ENCODE results near the gene PRICKLE2. TPM values are rescaled to one million over a fixed set of nuclear protein-coding genes. Genes with fewer than 3 reads are reported as not detected.

PRICKLE2 gene
- polyA plus RNA-seq, 2 of the 4 experiments (the other 2 are of a cell fraction) = 5.3 to 6.3 TPM

DNA sequence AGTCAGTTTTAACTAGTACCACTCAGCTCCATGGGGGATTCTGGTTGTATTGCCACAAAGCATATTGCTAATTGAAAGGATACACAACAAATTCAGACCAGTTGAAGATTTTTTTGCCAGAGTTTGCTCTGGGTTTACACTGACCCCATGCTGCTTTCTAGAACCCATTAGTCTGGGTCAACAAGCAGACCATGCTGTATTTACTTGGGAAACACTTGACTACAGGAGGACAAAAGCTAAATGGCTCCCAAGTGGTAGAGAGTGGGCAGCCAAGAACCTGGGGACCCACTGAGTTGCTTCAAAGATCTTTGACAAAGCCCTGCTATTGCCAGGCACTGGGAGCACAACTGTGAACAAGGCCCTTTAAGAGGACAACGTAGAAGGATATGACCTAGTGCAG lies 115.2 kb downstream of the PRICKLE2 start:
- H3K4me2 ChIP-seq = no peak overlapping the region; the same call in 2 of the 3 replicates
- TF ChIP-seq, protein P1, sequence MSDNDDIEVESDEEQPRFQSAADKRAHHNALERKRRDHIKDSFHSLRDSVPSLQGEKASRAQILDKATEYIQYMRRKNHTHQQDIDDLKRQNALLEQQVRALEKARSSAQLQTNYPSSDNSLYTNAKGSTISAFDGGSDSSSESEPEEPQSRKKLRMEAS (IDR thresholded peaks at IDR 0.05) = no peak
- no peak for TF ChIP-seq FOSL2 (IDR thresholded peaks at IDR 0.05)
- TF ChIP-seq FOSL2 (CRISPR knock-in tag; IDR thresholded peaks at IDR 0.05) = no peak
- no peak for TF ChIP-seq JUN (IDR thresholded peaks at IDR 0.05)
- no peak for TF ChIP-seq ESRRA (IDR thresholded peaks at IDR 0.05; ENCODE audit: borderline replicate concordance, low read length)
- no peak for TF ChIP-seq RCOR1 (IDR thresholded peaks at IDR 0.05; ENCODE audit: low read depth, low read length)
- TF ChIP-seq, protein P2, sequence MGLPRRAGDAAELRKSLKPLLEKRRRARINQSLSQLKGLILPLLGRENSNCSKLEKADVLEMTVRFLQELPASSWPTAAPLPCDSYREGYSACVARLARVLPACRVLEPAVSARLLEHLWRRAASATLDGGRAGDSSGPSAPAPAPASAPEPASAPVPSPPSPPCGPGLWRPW (IDR thresholded peaks at IDR 0.05) = no peak
- peaks cover 13% of the 10 kb centered on the region for H3K9me3 ChIP-seq
- no peak for ATAC-seq
- no peak for FAIRE-seq
- H3K4me1 ChIP-seq = peaks cover 27% of the 10 kb centered on the region
- DNase-seq (ENCODE audit: low read depth in 1 of 2, low spot score in 1 of 2) = no peak
- CTCF ChIA-PET = no interaction called here
- peak overlapping the region in 1 of 2 experiments; percentile 63; a peak in 2 of 6 replicates for H3K27ac ChIP-seq
- POLR2A ChIA-PET = no interaction called here
- no peak overlapping the region for H3K4me3 ChIP-seq
- WGBS (ENCODE audit: missing lambda C conversion rate) = 82% methylated on average over 1 of the region's 1 CpG

DNA sequence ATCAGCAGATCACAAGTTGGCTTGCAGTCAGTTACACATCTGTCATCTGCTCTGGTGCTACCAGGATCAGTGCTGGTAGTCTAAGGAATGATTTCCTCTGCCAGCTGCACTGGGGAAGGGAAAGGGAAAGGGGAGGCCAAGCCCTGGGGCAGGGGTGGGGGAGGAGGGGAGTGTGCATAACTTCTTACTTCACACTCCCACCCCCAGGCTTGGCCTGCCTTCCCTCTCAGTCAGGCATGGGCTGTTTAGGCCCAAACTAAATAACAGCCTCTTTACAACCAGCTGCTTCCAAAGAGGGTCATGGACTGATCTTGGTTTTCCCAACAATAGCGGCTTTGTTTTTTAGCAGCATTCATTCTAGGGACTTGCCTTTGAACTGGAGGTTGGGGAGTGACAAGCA lies 115.8 kb downstream of the PRICKLE2 start:
- ATAC-seq = no peak
- Histone ChIP-seq H3K4me1 (peaks cover 33% of the 10 kb centered on the region), H3K4me3 (no peak overlapping the region), H3K9me3 (peaks cover 7% of the 10 kb centered on the region; the same call in 2 of the 3 replicates), H3K4me2 (no peak overlapping the region; the same call in 2 of the 3 replicates), H3K27ac (peak overlapping the region in 1 of 2 experiments; percentile 63; a peak in 3 of 6 replicates)
- FAIRE-seq = no peak
- no peak for TF ChIP-seq EP300 (IDR thresholded peaks at IDR 0.05)
- TF ChIP-seq GATA3 (IDR thresholded peaks at IDR 0.05; ENCODE audit: borderline replicate concordance) = no peak
- no peak for TF ChIP-seq TFCP2L1 (CRISPR knock-in tag; IDR thresholded peaks at IDR 0.05)
- no peak for TF ChIP-seq EHF (CRISPR knock-in tag; IDR thresholded peaks at IDR 0.05)
- TF ChIP-seq HOXB5 (CRISPR knock-in tag; IDR thresholded peaks at IDR 0.05) = no peak
- TF ChIP-seq RCOR1 (IDR thresholded peaks at IDR 0.05; ENCODE audit: low read depth, low read length) = no peak
- ChIA-PET CTCF (no interaction called here), POLR2A (no interaction called here)
- DNase-seq (ENCODE audit: low read depth in 1 of 2, low spot score in 1 of 2) = peak in 1 of 2 experiments; percentile 9
- 89% methylated on average over 1 of the region's 1 CpG for WGBS (ENCODE audit: missing lambda C conversion rate)

DNA sequence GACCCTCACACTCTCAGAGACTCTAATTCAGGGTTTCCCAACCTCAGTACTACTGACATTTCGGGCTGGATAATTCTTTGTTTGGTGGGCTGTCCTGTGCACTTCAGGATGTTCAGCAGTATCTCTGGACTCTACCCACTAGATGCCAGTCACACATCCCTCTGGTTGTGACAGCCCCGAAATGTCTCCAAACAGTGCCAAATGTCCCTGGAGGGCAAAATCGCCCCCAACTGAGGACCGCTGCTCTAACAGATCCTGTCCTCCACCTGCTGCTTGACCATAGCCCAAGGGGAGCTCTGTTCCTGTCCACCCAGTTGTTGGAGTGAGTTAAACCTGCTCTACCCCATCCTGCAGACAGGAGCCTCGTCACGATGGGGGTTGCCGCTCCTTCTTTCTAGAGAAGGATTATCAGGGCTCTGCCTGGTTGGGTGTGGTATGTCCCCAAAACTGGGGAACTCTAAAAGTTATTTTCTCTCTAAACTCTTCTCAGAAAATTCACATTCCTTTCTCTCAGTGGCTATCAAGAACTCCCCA lies 116.4 kb downstream of the PRICKLE2 start:
- ATAC-seq (no peak), FAIRE-seq (no peak), DNase-seq (ENCODE audit: low read depth in 1 of 2, low spot score in 1 of 2) (no peak)
- peak overlapping the region in 1 of 2 experiments; percentile 63; a peak in 2 of 6 replicates for H3K27ac ChIP-seq
- peaks cover 38% of the 10 kb centered on the region for H3K4me1 ChIP-seq
- POLR2A ChIA-PET = no interaction called here
- CTCF ChIA-PET = interaction anchor here (2.1 kb wide), 1 partner anchor 78 kb away, joined by 5 read pairs; no protein-coding TSS in a partner anchor
- no peak overlapping the region for H3K4me2 ChIP-seq
- TF ChIP-seq RFX5 (IDR thresholded peaks at IDR 0.05) (no peak), NFE2L2 (conservative IDR thresholded peaks at IDR 0.05; ENCODE audit: low read length) (no peak), HOXA7 (CRISPR knock-in tag; IDR thresholded peaks at IDR 0.05) (no peak), EP300 (IDR thresholded peaks at IDR 0.05) (no peak), HEYL (CRISPR knock-in tag; IDR thresholded peaks at IDR 0.05) (no peak), NPAS2 (CRISPR knock-in tag; IDR thresholded peaks at IDR 0.05; ENCODE audit: borderline replicate concordance) (no peak), EHMT2 (IDR thresholded peaks at IDR 0.05; ENCODE audit: low read depth) (no peak), GATA3 (IDR thresholded peaks at IDR 0.05; ENCODE audit: borderline replicate concordance) (no peak), HDAC2 (IDR thresholded peaks at IDR 0.05) (no peak), FOXS1 (CRISPR knock-in tag; IDR thresholded peaks at IDR 0.05) (no peak), HOXB5 (CRISPR knock-in tag; IDR thresholded peaks at IDR 0.05) (no peak), CBX8 (IDR thresholded peaks at IDR 0.05) (no peak), MAZ (IDR thresholded peaks at IDR 0.05; ENCODE audit: borderline replicate concordance, low read depth, low read length) (no peak), HOXB13 (CRISPR knock-in tag; IDR thresholded peaks at IDR 0.05; ENCODE audit: low read depth) (no peak), KDM1A (IDR thresholded peaks at IDR 0.05; ENCODE audit: low read depth) (no peak)
- TF ChIP-seq, protein P1 (IDR thresholded peaks at IDR 0.05) = no peak
- TF ChIP-seq, protein P3, sequence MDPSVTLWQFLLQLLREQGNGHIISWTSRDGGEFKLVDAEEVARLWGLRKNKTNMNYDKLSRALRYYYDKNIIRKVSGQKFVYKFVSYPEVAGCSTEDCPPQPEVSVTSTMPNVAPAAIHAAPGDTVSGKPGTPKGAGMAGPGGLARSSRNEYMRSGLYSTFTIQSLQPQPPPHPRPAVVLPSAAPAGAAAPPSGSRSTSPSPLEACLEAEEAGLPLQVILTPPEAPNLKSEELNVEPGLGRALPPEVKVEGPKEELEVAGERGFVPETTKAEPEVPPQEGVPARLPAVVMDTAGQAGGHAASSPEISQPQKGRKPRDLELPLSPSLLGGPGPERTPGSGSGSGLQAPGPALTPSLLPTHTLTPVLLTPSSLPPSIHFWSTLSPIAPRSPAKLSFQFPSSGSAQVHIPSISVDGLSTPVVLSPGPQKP (IDR thresholded peaks at IDR 0.05; ENCODE audit: low read depth, low read length) = no peak
- peaks cover 1% of the 10 kb centered on the region; the same call in 1 of the 3 replicates for H3K9me3 ChIP-seq
- 96% methylated on average over 7 of the region's 7 CpGs for WGBS (ENCODE audit: missing lambda C conversion rate)
- no peak overlapping the region for H3K4me3 ChIP-seq
